HepG2 (cell line): Measurements from ENCODE around the gene CCDC142. TPM values are rescaled to one million over a fixed set of nuclear protein-coding genes. Genes with fewer than 3 reads are reported as not detected.
A peak's percentile ranks its signal among the peaks of the same experiment; 100 is the strongest.

Experiments used
- AHR ChIP-seq: IDR thresholded peaks from 2 replicates; pipeline ENCODE4 v1.6.1; 2018; ENCODE audit warnings: missing genetic modification reagents, missing compliant biosample characterization
- CBFB ChIP-seq: sonication (generic); formaldehyde crosslinking; IDR thresholded peaks from 2 replicates; pipeline ENCODE4 v1.4.0; 2020; ENCODE audit warnings: missing genetic modification reagents
- FOSL1 ChIP-seq: sonication (generic); formaldehyde crosslinking; IDR thresholded peaks from 2 replicates; pipeline ENCODE4 v1.9.0; 2021; ENCODE audit warnings: missing genetic modification reagents, borderline replicate concordance
- FOXK1 ChIP-seq: sonication (generic); formaldehyde crosslinking; IDR thresholded peaks from 2 replicates; pipeline ENCODE4 v1.4.0; 2020; ENCODE audit warnings: low read depth, missing genetic modification reagents, borderline replicate concordance
- GFI1 ChIP-seq: sonication (generic); formaldehyde crosslinking; IDR thresholded peaks from 2 replicates; pipeline ENCODE4 v1.5.0; 2020; ENCODE audit warnings: missing genetic modification reagents, mild to moderate bottlenecking, borderline replicate concordance
- HBP1 ChIP-seq: IDR thresholded peaks from 2 replicates; pipeline ENCODE4 v1.6.1; 2016; ENCODE audit warnings: low read depth, control low read depth
- JARID2 ChIP-seq: sonication (generic); formaldehyde crosslinking; IDR thresholded peaks from 2 replicates; pipeline ENCODE4 v1.8.1; 2023; ENCODE audit warnings: missing genetic modification reagents, inconsistent platforms; ENCODE audit not compliant: insufficient replicate concordance
- JUN ChIP-seq: sonication (generic); formaldehyde crosslinking; IDR thresholded peaks from 2 replicates; pipeline ENCODE4 v1.4.0; 2020; ENCODE audit warnings: mild to moderate bottlenecking, missing genetic modification reagents
- MXI1 ChIP-seq: IDR thresholded peaks from 3 replicates; pipeline ENCODE4 v1.6.1; 2012; ENCODE audit warnings: low read depth, low read length, inconsistent platforms, borderline replicate concordance
- PRDM15 ChIP-seq: sonication (generic); formaldehyde crosslinking; IDR thresholded peaks from 2 replicates; pipeline ENCODE4 v1.4.0; 2020; ENCODE audit warnings: missing genetic modification reagents
- RARA ChIP-seq: IDR thresholded peaks from 2 replicates; pipeline ENCODE4 v1.6.1; 2016; ENCODE audit warnings: missing genetic modification reagents, missing compliant biosample characterization
- RFX3 ChIP-seq: IDR thresholded peaks from 2 replicates; pipeline ENCODE4 v1.6.1; 2016; ENCODE audit warnings: missing biosample characterization, missing genetic modification reagents
- SRY ChIP-seq: sonication (generic); formaldehyde crosslinking; IDR thresholded peaks from 2 replicates; pipeline ENCODE4 v1.8.0; 2022; ENCODE audit warnings: mild to moderate bottlenecking, missing genetic modification reagents
- ZBTB14 ChIP-seq: sonication (generic); formaldehyde crosslinking; IDR thresholded peaks from 2 replicates; pipeline ENCODE4 v1.4.0; 2020; ENCODE audit warnings: missing genetic modification reagents
- ZNF691 ChIP-seq: sonication (generic); formaldehyde crosslinking; IDR thresholded peaks from 2 replicates; pipeline ENCODE4 v1.4.0; 2020; ENCODE audit warnings: missing genetic modification reagents, low read depth, mild to moderate bottlenecking, borderline replicate concordance
- ZNF761 ChIP-seq: sonication (generic); formaldehyde crosslinking; conservative IDR thresholded peaks from 2 replicates; pipeline ENCODE4 v1.4.0; 2020; ENCODE audit warnings: mild to moderate bottlenecking, missing genetic modification reagents
- ZNF770 ChIP-seq: sonication (generic); formaldehyde crosslinking; IDR thresholded peaks from 2 replicates; pipeline ENCODE4 v1.5.0; 2020; ENCODE audit warnings: mild to moderate bottlenecking, missing genetic modification reagents
- ZNF883 ChIP-seq: sonication (generic); formaldehyde crosslinking; IDR thresholded peaks from 2 replicates; pipeline ENCODE4 v1.5.1; 2020; ENCODE audit warnings: mild to moderate bottlenecking, missing genetic modification reagents; ENCODE audit errors: not compliant biosample characterization
- polyA plus RNA-seq, 8 experiments: library from polyadenylated mRNA; depleted of rRNA in 3 of 8; stranded (reverse) in 7 of 8; unstranded in 1 of 8; fragments of >200 nt; fragmentation: Illumina TruSeq in 4 of 8; extraction: Trizol in 4 of 8; gene quantifications; 2 replicates each; pipeline versions ENCODE4 v1.2.1 to v1.2.3, GENCODE V29; 2011 to 2016; ENCODE audit warnings: low read depth in 4 of 8, missing spikeins in 1 of 8, mixed read lengths in 1 of 8; ENCODE audit not compliant: insufficient read depth in 1 of 8
- total RNA-seq, 5 experiments: library from RNA; depleted of rRNA; stranded (reverse); fragments of >200 nt; fragmentation: Illumina TruSeq; extraction: Trizol; gene quantifications; 2 replicates each; pipeline ENCODE4 v1.2.3, GENCODE V29; 2016; ENCODE audit warnings: low read depth in 1 of 5

CCDC142 gene
- total and polyA plus RNA-seq, 2 of the 13 experiments (the other 11 are each of a cell fraction or from before 2014, with no cell fraction given) = 14.7 to 30.4 TPM

- TF ChIP-seq ZNF770 (CRISPR knock-in tag) (peak; percentile 68), FOSL1 (CRISPR knock-in tag) (no peak), AHR (CRISPR knock-in tag) (peak; percentile 94; the same call in 1 of the 2 replicates), GFI1 (CRISPR knock-in tag) (no peak), ZNF883 (CRISPR knock-in tag) (peak; percentile 83), HBP1 (peak; percentile 98), RARA (CRISPR knock-in tag) (peak; percentile 72), CBFB (peak; percentile 95), RFX3 (CRISPR knock-in tag) (peak; percentile 87), PRDM15 (CRISPR knock-in tag) (peak; percentile 16; the same call in 1 of the 2 replicates), ZNF761 (0 out of 2 replicates have a peak, but pooled peaks have one; percentile 40), MXI1 (peak; percentile 98; the same call in 2 of the 3 replicates), SRY (peak; percentile 74), FOXK1 (CRISPR knock-in tag) (peak; percentile 98), ZBTB14 (CRISPR knock-in tag) (no peak), ZNF691 (peak; percentile 93), JUN (CRISPR knock-in tag) (0 out of 2 replicates have a peak, but pooled peaks have one; percentile 64), JARID2 (peak; percentile 99)
Observed at GRCh38 chr2:74454654-74455511, 27.9 kb downstream of the CCDC142 start, which contains the start of gene INO80B (continued).
